Measurements from ENCODE around the gene SLC6A6. TPM values are rescaled to one million over a fixed set of nuclear protein-coding genes. Genes with fewer than 3 reads are reported as not detected.

SLC6A6 gene
- total RNA-seq, 4 donors from 2014 or later: 34.4 to 166 (median 55.2) TPM

DNA sequence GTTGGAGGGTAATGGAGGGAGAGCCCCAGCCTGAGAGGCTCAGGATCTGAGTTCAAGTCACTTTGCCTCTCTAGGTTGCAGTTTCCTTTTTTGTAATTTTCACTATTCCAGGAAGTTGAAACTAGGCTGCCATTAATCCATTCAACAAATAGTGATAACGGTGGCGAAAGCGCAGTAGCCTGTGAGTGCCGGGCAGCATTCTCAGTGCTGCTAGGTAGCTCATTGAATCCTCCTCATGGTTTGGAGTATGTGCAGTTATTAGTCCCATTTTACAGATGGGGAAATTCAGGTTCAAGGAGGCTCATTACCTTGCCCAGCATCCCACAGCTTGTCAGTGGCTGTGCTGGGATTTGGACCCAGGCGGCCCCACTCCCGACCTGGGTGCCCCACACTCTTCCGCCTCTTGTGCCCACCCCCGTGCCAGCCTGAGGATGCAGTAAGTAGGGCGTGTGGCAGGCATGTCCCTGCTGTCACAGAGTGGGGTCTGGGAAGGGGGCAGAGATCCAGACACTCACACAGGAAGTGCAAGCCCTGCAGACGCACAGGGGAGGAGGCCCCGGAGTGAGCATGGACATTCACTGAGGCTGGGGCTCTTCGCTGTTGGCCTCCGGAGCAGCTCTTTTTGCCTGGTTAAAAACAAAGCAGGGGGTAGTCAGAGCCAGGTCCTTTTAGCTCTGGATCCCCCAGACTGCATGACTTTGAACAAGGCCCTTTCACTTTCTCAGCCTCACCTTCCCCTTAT, 58.8 kb downstream of the SLC6A6 start:
- intact Hi-C loops (cut with DNase I; ENCODE audit: low total_unique reads): loop anchor here (5.0 kb wide), 1 partner anchor 264 kb away; no protein-coding TSS in a partner anchor

DNA sequence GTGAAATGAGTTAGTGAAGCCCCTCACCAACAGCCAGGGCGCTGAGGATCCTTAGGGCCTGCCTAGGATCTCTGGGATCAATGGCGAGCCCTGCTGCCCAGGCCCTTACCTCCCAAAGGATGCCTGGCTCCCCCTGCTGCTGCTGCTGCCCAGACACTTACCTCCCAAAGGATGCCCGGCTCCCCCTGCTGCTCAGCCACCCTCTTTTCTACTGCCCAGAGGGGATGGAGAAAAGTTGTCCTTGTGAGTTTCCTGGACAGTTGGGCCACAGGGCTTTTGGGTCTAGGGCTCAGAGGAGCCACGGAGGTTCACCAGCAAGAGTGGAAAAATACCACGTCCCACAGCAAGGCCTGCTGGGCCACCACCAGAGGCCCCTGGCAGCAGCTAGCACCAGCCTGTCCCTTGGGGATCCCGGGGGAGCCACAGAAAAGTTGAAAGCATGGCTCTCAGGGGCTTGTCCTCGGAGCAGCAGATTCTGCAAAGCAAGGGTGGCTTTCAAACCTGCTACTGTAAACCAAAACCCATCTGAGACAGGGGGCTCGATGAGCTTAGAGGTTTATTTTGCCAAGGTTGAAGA, 59.4 kb downstream of the SLC6A6 start:
- no peak for TF ChIP-seq POLR2A (IDR thresholded peaks at IDR 0.05)
- TF ChIP-seq, protein P1, sequence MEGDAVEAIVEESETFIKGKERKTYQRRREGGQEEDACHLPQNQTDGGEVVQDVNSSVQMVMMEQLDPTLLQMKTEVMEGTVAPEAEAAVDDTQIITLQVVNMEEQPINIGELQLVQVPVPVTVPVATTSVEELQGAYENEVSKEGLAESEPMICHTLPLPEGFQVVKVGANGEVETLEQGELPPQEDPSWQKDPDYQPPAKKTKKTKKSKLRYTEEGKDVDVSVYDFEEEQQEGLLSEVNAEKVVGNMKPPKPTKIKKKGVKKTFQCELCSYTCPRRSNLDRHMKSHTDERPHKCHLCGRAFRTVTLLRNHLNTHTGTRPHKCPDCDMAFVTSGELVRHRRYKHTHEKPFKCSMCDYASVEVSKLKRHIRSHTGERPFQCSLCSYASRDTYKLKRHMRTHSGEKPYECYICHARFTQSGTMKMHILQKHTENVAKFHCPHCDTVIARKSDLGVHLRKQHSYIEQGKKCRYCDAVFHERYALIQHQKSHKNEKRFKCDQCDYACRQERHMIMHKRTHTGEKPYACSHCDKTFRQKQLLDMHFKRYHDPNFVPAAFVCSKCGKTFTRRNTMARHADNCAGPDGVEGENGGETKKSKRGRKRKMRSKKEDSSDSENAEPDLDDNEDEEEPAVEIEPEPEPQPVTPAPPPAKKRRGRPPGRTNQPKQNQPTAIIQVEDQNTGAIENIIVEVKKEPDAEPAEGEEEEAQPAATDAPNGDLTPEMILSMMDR (IDR thresholded peaks at IDR 0.05): no peak
- H3K4me3 ChIP-seq (ENCODE audit: low read depth, poor library complexity, severe bottlenecking): no peak overlapping the region
- intact Hi-C loops (cut with DNase I; ENCODE audit: low total_unique reads): loop anchor here (5.0 kb wide), 1 partner anchor 265 kb away; no protein-coding TSS in a partner anchor
- WGBS, 2 donors: 81 to 85% methylated on average over 8 of the region's 8 CpGs
- DNase-seq (ENCODE audit: low spot score in 2 of 2): no peak

More for the DNA sequence above, 58.8 kb downstream of the SLC6A6 start:
- WGBS, 2 donors: 87 to 90% methylated on average over 13 of the region's 13 CpGs
- TF ChIP-seq, protein P1 (IDR thresholded peaks at IDR 0.05): no peak
- TF ChIP-seq POLR2A (IDR thresholded peaks at IDR 0.05): no peak
- H3K4me3 ChIP-seq (ENCODE audit: low read depth, poor library complexity, severe bottlenecking): no peak overlapping the region
- no peak for DNase-seq (ENCODE audit: low spot score in 2 of 2)

DNA sequence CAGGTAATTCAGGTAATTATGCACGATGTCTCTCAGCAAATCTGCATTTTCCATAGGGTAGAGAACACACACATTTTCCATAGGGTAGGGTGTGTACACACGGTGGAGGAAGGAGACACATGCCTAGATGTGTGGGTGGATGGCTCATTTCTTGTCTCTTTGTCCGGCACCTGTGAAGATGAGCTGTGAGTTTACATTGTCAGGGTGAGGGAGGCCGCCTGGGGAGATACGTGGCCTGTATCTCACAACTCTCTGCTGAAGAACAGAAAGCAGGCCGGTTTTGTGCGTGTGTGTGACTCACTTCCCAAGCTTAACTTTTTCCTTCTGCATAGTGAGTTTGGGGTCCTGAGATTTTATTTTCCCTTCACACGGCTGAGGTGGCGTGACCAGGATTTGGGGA, 60.3 kb downstream of the SLC6A6 start:
- TF ChIP-seq, protein P1 (IDR thresholded peaks at IDR 0.05): no peak
- no peak for TF ChIP-seq POLR2A (IDR thresholded peaks at IDR 0.05)
- DNase-seq (ENCODE audit: low spot score in 2 of 2): no peak
- intact Hi-C loops (cut with DNase I; ENCODE audit: low total_unique reads): loop anchor here (5.0 kb wide), 1 partner anchor 265 kb away; no protein-coding TSS in a partner anchor
- 83 to 89% methylated on average over 9 of the region's 9 CpGs for WGBS, 2 donors
- no peak overlapping the region for H3K4me3 ChIP-seq (ENCODE audit: low read depth, poor library complexity, severe bottlenecking)

DNA sequence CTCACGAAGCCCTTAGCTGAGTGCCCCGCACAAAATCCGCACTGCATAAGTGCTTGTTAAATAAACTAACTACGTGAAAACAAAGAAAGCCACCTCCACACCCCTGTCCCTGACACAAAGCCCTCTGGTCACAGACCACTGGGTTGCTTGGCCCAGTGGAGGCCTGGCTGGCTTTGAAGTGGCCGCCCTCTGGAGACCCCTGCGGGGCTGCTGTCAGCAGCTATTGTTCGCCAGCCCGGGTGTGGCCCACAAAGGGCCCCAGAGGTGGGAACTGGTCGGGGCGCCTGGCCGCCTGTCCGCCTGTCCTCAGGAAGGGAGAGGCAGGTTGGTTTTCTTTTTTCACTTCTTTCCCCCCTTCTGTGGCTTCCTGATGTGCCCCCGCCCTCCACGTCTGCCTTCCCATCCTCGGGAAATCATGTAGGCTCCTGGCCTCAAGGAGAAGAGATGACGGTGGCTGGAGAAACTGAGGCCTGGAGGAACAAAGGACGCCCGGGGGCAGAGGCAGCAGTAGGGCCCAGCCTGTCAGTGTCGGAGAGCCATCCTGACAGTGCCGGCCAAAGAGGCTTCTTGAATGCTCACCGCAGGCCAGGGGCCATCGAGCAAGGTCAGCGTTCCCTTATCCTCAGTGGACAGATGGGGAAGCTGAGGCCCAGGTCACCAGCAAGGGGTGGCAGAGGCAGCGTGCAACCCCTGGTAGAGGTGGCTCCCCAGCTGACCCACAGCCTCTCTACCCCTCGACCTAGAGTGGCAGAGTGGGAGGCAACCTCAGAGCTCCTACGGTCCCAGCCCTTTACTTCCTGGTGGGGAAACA, 61.1 kb downstream of the SLC6A6 start:
- DNase-seq (ENCODE audit: low spot score in 2 of 2): no peak
- 87% methylated on average over 23 to 26 of the region's 26 CpGs for WGBS, 2 donors
- intact Hi-C loops (cut with DNase I; ENCODE audit: low total_unique reads): loop anchor here (5.0 kb wide), 1 partner anchor 266 kb away; no protein-coding TSS in a partner anchor
- no peak overlapping the region for H3K4me3 ChIP-seq (ENCODE audit: low read depth, poor library complexity, severe bottlenecking)
- no peak for TF ChIP-seq POLR2A (IDR thresholded peaks at IDR 0.05)
- TF ChIP-seq, protein P1 (IDR thresholded peaks at IDR 0.05): no peak

DNA sequence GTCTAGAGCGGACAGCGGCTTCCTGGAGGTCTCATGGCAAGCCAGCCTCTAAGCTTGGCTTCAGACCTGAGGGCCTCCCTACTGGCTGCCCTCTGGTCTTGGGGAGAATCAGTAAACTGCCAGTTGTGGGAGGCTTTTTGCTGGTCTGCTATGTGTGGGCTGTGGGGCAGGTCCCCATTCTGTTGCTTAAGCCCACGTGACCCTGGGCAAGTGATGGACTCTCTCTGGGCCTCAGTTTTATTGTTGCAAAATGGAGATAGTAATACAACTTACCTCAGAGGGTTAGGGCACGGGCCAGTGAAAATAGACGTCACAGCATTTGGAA, 61.7 kb downstream of the SLC6A6 start:
- 88 to 100% methylated on average over 5 of the region's 5 CpGs for WGBS, 2 donors
- TF ChIP-seq, protein P1 (IDR thresholded peaks at IDR 0.05): no peak
- TF ChIP-seq POLR2A (IDR thresholded peaks at IDR 0.05): no peak
- DNase-seq (ENCODE audit: low spot score in 2 of 2): no peak
- intact Hi-C loops (cut with DNase I; ENCODE audit: low total_unique reads): loop anchor here (5.0 kb wide), 1 partner anchor 267 kb away; no protein-coding TSS in a partner anchor
- H3K4me3 ChIP-seq (ENCODE audit: low read depth, poor library complexity, severe bottlenecking): no peak overlapping the region

Measured in lower leg skin (tissue), 4 donors.